ENCODE results near the gene TMEM30B.

DNA sequence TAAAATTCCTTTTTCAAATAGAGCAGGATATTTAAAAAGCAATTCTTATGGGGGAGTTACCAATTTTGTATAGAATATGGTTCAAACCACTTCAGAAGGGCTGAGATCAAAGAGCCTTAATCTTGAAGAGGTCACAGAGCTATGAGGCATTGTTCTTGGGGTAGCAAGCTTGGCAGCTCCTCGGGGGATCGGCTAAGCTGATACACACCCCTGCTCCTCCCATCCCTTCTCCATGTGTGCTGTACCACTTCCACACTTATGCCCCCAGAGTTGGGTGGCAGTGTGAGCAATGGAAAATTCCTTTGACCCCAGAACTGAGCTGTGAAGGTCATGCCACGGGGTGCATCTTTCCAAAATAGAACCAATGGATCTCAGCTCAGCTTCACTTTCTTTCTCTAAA is 15.0 kb upstream of the TMEM30B start:
- TF ChIP-seq, protein P1, sequence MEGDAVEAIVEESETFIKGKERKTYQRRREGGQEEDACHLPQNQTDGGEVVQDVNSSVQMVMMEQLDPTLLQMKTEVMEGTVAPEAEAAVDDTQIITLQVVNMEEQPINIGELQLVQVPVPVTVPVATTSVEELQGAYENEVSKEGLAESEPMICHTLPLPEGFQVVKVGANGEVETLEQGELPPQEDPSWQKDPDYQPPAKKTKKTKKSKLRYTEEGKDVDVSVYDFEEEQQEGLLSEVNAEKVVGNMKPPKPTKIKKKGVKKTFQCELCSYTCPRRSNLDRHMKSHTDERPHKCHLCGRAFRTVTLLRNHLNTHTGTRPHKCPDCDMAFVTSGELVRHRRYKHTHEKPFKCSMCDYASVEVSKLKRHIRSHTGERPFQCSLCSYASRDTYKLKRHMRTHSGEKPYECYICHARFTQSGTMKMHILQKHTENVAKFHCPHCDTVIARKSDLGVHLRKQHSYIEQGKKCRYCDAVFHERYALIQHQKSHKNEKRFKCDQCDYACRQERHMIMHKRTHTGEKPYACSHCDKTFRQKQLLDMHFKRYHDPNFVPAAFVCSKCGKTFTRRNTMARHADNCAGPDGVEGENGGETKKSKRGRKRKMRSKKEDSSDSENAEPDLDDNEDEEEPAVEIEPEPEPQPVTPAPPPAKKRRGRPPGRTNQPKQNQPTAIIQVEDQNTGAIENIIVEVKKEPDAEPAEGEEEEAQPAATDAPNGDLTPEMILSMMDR (IDR thresholded peaks at IDR 0.05): no peak
- TF ChIP-seq EP300 (IDR thresholded peaks at IDR 0.05): no peak
